ENCODE measurements around the gene LIPC.
A peak's percentile ranks its signal among the peaks of the same experiment; 100 is the strongest.

Gene LIPC

DNA sequence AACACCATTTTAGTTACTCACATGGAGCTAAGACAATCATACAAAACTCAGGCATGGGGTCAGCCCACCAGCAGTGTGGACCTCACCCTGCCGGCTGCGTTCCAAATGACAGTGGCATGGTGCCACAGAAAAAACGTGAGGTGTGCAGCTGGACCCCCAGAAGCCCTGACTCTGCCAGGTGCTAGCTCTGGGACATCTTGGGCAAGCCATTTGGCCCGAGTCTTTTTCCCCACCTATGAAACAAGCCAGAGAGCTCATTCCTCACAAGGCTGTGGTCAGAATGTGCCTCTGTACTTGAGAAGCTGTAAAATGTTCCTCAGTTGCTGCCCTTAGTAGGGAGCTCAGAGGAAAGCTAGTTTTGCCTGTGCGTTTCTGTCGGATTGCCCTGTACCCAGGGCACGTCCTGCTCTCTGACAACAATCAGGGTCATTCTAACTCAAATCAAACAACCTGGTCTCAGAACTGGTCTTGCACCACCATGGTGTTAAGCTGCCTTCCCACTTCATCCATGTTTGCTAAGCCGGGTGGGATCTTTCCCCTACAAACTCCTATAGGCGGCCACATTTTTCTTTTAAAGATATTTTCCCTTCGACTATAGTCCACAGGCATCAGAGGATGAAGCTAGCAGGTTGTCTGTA, 44.9 kb downstream of the LIPC start:
- DNase-seq: no peak

GRCh38 chr15:58477170-58477569, 45.4 kb downstream of the LIPC start:
- no peak for DNase-seq

DNA sequence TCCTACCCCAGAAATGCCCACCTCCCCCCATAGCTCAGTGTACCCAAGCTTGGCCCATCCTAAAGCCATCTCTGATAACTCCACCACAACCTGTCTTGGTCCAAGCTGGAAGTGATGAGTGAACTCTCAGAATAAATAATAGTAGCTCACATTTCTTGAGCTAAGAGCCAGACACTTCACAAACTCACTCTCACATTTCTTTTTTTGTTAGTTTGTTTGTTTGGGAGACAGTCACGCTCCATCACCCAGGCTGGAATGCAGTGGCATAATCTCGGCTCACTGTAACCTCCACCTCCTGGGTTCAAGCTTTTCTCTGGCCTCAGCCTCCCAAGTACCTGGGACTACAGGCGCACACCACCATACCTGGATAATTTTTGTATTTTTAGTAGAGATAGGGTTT, 46.2 kb downstream of the LIPC start:
- no peak for DNase-seq

GRCh38 chr15:58478579-58478978, 46.8 kb downstream of the LIPC start:
- DNase-seq: no peak

- DNase-seq: no peak
Observed at GRCh38 chr15:58479941-58480340, 48.1 kb downstream of the LIPC start.

GRCh38 chr15:58483376-58483775, 51.6 kb downstream of the LIPC start:
- no peak for DNase-seq

DNA sequence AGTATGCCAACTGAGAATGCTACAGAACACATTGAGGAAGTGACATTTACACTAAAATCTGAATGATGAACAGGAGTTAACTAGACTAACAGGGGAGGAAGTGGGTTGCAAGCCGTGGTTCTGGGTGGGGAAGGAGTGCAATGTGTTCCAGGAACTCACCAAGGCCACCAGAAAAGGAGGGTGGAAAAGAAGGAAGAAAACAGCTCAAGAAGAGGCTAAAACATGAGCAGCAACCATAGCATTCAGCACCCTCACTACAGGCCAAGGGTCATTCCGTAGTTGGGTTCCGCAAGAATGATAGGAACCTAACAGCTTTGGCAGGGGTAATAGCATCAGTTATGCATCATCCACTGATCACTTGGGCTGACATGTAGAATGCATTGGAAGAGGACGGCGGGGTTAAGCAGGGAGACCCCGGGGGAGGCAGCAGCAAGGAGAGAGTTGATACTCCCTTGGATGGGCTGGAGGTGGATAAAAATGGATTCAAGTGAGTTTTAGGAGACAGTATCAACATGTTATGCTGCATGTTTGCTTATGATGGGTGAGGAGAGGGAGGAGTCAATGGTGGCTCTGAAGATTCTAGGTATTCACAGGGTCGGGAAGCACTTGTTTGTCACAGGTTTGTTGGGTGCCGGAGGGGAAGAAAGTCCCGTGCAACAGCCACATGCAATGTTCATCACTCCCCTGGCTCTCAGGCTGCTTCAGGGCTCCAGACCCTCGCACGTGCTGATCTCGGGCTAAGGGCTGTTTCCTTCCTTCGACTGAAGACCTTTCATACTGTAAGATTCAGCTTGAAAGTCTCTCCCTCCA, 53.2 kb downstream of the LIPC start:
- DNase-seq: peak; percentile 56

DNA sequence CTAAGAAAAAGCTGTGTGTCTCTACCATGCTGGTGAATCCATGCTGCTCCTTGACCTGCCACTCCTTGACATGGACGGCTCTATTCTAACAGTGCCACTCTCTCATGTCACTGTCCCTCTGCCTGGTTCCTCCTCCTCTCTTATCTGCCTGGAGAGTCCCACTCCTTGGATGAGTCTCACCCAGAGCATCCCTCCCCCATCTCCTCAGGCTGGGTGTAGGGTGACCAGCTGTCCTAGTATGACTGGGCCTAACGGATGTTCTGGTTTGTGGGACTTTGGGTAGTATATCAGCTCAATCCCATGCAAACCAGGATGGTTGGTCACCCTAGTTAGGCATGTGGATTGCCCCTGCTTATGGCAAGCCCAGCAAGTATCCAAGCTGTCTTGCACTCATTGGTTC, 54.3 kb downstream of the LIPC start:
- DNase-seq: no peak

DNA sequence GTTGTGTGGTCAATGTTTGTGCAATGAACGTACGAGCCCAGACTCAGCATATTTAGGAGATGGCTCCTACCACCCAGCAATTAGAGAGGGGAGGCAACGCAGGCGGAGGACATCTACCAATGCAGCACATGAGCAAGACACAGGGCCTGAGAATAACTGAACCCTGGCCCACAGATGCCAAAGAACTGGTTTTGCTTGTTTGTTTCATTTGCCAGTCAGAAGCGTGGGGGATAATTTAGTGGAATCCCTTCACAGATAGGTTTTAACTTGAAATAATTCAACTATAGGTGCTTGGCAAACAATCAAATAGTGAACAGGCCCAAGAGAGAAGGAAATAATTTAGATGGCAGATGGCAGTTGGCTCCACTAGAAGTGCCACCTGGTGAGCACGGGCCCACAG, 54.8 kb downstream of the LIPC start:
- no peak for DNase-seq

GRCh38 chr15:58487041-58487723, 55.4 kb downstream of the LIPC start:
- no peak for DNase-seq

DNA sequence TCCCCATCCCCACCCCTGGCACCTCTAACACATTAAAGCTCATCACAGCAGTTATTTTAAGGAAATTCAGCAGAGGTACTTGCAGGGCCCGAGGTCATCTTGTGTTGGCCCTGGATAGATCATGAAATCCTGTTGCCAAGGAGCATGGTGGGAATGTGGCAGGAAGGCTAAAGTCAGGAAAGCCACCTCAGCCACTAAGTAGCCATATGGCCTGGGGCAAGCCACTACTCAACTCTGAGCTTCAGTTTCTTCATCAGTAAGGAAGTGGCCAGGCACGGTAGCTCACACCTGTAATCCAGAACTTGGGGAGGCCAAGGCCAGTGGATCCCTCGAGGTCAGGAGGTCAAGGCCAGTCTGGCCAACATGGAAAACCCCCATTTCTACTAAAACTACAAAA, 55.9 kb downstream of the LIPC start:
- DNase-seq: no peak

GRCh38 chr15:58489289-58490085, 57.7 kb downstream of the LIPC start:
- no peak for DNase-seq

GRCh38 chr15:58490086-58490887, 58.5 kb downstream of the LIPC start:
- no peak for DNase-seq

GRCh38 chr15:58490888-58491473, 59.2 kb downstream of the LIPC start:
- DNase-seq: no peak

- no peak for DNase-seq
Observed at GRCh38 chr15:58491499-58492202, 59.9 kb downstream of the LIPC start.

GRCh38 chr15:58492661-58493397, 61.0 kb downstream of the LIPC start:
- DNase-seq: no peak

GRCh38 chr15:58494567-58494966, 62.8 kb downstream of the LIPC start:
- DNase-seq: no peak

GRCh38 chr15:58495891-58496408, 64.2 kb downstream of the LIPC start:
- no peak for DNase-seq

GRCh38 chr15:58497046-58497785, 65.4 kb downstream of the LIPC start:
- DNase-seq: no peak

Data from CD4-positive, alpha-beta T cell treated with Interleukin-6 for 4 hours (primary cell).